Measurements from ENCODE around the gene GJC2. TPM values are rescaled to one million over a fixed set of nuclear protein-coding genes. Genes with fewer than 3 reads are reported as not detected.

GJC2 gene
- total and polyA plus RNA-seq, 10 of the 15 experiments (the other 5 are each of a cell fraction or from before 2014, with no cell fraction given) = 0.04 to 0.44 (median 0.07) TPM; not detected in 4

- H3K4me2 ChIP-seq (ENCODE audit: control insufficient read depth, insufficient read depth) = peak overlapping the region; percentile 86
- peaks cover 6% of the 10 kb centered on the region; the same call in 1 of the 2 replicates for H4K20me1 ChIP-seq (ENCODE audit: control insufficient read depth, insufficient read depth)
- BruUV-seq (replicated peaks) = no TSS peak
- TF ChIP-seq PKNOX1 (IDR thresholded peaks at IDR 0.05) (no peak), NBN (IDR thresholded peaks at IDR 0.05) (no peak), RELA (IDR thresholded peaks at IDR 0.05; ENCODE audit: borderline replicate concordance, partially characterized antibody) (no peak), ZNF217 (IDR thresholded peaks at IDR 0.05) (no peak), POU2F2 (IDR thresholded peaks at IDR 0.05; ENCODE audit: borderline replicate concordance, low read depth, low read length) (no peak), NRF1 (conservative IDR thresholded peaks at IDR 0.05; ENCODE audit: low read depth, low read length) (no peak), ZBTB40 (IDR thresholded peaks at IDR 0.05; ENCODE audit: borderline replicate concordance) (no peak)
- TF ChIP-seq, protein P1, sequence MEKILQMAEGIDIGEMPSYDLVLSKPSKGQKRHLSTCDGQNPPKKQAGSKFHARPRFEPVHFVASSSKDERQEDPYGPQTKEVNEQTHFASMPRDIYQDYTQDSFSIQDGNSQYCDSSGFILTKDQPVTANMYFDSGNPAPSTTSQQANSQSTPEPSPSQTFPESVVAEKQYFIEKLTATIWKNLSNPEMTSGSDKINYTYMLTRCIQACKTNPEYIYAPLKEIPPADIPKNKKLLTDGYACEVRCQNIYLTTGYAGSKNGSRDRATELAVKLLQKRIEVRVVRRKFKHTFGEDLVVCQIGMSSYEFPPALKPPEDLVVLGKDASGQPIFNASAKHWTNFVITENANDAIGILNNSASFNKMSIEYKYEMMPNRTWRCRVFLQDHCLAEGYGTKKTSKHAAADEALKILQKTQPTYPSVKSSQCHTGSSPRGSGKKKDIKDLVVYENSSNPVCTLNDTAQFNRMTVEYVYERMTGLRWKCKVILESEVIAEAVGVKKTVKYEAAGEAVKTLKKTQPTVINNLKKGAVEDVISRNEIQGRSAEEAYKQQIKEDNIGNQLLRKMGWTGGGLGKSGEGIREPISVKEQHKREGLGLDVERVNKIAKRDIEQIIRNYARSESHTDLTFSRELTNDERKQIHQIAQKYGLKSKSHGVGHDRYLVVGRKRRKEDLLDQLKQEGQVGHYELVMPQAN (conservative IDR thresholded peaks at IDR 0.05) = no peak
- no peak overlapping the region for H3K27ac ChIP-seq (ENCODE audit: control insufficient read depth, insufficient read depth)
- in situ Hi-C loops (cut with MboI) = no loop called here
- ChIA-PET RAD21 (ENCODE audit: unreplicated experiment) (no interaction called here), POLR2A (interaction anchor here (1.0 to 5.6 kb wide), 2 partner anchors 22 to 23 kb away, joined by 3 to 43 read pairs; partner anchors contain the start of gene IBA57), CTCF (interaction anchor here (0.8 to 2.4 kb wide), 3 partner anchors 12 to 23 kb away, joined by 3 to 18 read pairs (median 9); partner anchors contain the start of gene IBA57), SMC1A (ENCODE audit: uncharacterized antibody, unreplicated experiment) (interaction anchor here (1.0 kb wide), 1 partner anchor 334 kb away, joined by 3 read pairs; no protein-coding TSS in a partner anchor)
- peaks cover 56% of the 10 kb centered on the region for H3K79me2 ChIP-seq (ENCODE audit: control insufficient read depth, insufficient read depth, low read length)
- no peak overlapping the region; the same call in 1 of the 2 replicates for H3K9ac ChIP-seq (ENCODE audit: control insufficient read depth, insufficient read depth, low read length)
- ATAC-seq = no peak
- intact Hi-C loops (cut with micrococcal nuclease; ENCODE audit: unreplicated experiment) = no loop called here
- no peaks in the 10 kb centered on the region for H3K9me3 ChIP-seq (replicated peaks; ENCODE audit: control insufficient read depth, insufficient read depth, low read length)
- H3K4me1 ChIP-seq (ENCODE audit: control insufficient read depth, insufficient read depth, low read length) = peaks cover 17% of the 10 kb centered on the region
- no peak overlapping the region for H3K4me3 ChIP-seq
- no peak overlapping the region for H2AFZ ChIP-seq (ENCODE audit: control insufficient read depth, low read depth, low read length)
- H3K36me3 ChIP-seq (ENCODE audit: control insufficient read depth in 2 of 2, insufficient read depth in 2 of 2, low read length in 1 of 2) = peaks cover 7 to 8% of the 10 kb centered on the region in 2 experiments; a peak in 3 of 4 replicates
- 74% methylated on average over 10 of the region's 11 CpGs for WGBS (ENCODE audit: insufficient coverage, insufficient replicate concordance, low lambda C conversion rate, missing lambda C conversion rate)
- DNase-seq (ENCODE audit: low read depth, low spot score) = no peak
- H3K27me3 ChIP-seq (replicated peaks in 1 of 2; ENCODE audit: control insufficient read depth in 2 of 2, insufficient read depth in 2 of 2, low read length in 1 of 2) = no peaks in the 10 kb centered on the region
- no peak for FAIRE-seq
These were observed 7.0 kb upstream of the GJC2 start for GRCh38 chr1:228142701-228143136.
